ENCODE measurements around the gene KCNAB1.

DNA sequence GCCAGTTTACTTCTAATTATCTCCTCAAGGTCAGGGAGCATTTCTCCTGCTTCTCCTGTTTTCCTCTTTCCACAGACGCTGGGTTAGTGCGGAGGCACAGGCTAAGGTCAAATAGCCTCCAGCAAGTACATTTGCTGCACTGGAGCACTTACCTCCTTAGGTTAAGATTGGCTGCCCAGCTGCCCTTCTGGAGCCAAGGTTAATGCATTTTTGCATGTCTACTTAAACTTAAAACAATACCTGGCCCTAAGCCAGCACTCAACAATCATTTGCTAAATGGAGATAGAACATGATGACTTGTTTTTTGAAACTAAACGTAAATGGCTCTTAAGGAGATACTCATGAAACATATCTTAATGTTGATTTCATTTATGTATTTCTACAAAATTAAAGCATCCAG, 351.1 kb downstream of the KCNAB1 start:
- TF ChIP-seq, protein P1, sequence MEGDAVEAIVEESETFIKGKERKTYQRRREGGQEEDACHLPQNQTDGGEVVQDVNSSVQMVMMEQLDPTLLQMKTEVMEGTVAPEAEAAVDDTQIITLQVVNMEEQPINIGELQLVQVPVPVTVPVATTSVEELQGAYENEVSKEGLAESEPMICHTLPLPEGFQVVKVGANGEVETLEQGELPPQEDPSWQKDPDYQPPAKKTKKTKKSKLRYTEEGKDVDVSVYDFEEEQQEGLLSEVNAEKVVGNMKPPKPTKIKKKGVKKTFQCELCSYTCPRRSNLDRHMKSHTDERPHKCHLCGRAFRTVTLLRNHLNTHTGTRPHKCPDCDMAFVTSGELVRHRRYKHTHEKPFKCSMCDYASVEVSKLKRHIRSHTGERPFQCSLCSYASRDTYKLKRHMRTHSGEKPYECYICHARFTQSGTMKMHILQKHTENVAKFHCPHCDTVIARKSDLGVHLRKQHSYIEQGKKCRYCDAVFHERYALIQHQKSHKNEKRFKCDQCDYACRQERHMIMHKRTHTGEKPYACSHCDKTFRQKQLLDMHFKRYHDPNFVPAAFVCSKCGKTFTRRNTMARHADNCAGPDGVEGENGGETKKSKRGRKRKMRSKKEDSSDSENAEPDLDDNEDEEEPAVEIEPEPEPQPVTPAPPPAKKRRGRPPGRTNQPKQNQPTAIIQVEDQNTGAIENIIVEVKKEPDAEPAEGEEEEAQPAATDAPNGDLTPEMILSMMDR (conservative IDR thresholded peaks at IDR 0.05; ENCODE audit: low read length), result no peak
- TF ChIP-seq EZH2phosphoT487 (IDR thresholded peaks at IDR 0.05; ENCODE audit: borderline replicate concordance, low read depth, low read length), result no peak

Measured in OCI-LY7 (cell line).